Mucosa of gallbladder (tissue), 1 donor: ENCODE data around the gene SNX7. TPM values are rescaled to one million over a fixed set of nuclear protein-coding genes. Genes with fewer than 3 reads are reported as not detected.
A peak's percentile ranks its signal among the peaks of the same experiment; 100 is the strongest.

Experiments
- DNase-seq: peaks from one replicate; pipeline ENCODE4 v3.0.0-alpha.2; 2020; ENCODE audit warnings: low spot score
- total RNA-seq: library from RNA; stranded (reverse); gene quantifications from one replicate; pipeline ENCODE4 v1.2.1, GENCODE V29; 2021
- donor health status: DM: no; HTN: no; CAD: no.

Gene SNX7
- total RNA-seq, 1 donor from 2014 or later: 27.7 TPM

DNA sequence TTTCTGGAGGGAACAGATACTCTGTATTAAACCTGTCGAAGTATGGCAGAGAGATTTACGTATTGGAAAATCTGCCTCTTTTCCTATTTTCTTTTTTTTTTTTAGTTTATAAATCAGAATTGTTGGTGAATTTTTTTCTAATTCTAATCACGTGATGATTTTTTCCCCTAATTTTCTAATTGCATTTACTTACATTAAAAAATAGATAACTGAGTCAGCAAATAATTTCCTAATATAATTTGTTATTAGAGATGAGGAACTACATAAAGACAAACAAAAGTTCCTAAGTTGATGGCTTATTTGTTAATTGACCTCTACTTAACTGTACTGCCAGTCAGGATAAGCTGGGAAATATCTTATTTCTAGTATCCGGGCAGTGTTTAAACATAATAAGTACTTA is 34.6 kb downstream of the SNX7 start:
- DNase-seq: no peak

DNA sequence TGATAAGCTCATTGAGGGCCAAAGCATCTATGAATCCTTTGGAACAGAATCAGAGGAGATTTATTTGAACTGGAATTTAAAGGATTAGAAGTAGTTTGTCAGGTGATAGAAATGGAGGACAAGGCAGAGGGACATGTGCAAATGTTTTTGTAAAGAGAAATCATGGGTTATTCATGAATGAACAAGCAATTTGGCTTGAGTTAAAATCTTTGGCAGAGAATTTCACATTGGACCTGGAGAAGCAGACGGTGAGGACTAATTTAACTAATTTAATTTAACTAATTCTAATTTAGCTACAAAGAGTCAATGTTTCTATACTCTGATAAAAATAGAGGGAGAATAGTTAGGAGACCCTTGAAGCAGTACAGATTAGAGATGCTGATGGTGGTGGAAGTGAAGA is 36.3 kb downstream of the SNX7 start:
- no peak for DNase-seq

DNA sequence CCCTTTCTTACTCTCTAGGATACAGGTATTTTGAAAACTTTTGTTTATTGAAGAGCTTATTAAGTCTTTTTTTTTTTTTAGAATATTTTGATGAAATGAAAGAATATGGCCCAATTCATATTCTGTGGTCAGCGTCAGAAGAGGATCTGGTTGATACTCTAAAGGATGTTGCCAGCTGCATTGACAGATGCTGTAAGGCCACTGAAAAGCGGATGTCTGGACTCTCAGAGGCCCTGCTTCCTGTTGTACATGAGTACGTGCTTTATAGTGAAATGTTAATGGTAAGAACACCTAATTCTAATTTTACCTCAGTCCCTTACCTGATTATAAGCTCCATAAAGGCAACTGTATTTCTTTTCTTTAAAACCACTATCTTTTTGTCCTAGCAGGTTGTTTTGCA is 37.1 kb downstream of the SNX7 start:
- DNase-seq: no peak

DNA sequence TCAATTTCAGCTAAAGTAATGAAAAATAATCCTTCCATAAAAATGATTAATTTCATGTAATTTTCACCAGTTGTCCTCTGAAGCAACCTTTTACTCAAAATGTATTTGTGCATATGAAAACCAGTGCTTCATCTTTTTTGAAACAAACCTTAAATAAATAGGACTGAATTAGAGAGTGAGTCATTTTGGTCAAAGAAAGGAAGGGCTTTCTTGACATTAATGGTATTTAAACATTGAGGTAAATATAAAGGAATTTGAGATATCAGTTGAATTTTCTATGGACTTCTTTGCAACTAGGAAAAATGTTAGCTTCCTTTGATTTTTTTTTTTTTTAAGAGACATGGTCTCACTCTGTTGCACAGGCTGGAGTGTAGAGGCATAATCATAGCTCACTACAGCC is 38.7 kb downstream of the SNX7 start:
- no peak for DNase-seq

DNA sequence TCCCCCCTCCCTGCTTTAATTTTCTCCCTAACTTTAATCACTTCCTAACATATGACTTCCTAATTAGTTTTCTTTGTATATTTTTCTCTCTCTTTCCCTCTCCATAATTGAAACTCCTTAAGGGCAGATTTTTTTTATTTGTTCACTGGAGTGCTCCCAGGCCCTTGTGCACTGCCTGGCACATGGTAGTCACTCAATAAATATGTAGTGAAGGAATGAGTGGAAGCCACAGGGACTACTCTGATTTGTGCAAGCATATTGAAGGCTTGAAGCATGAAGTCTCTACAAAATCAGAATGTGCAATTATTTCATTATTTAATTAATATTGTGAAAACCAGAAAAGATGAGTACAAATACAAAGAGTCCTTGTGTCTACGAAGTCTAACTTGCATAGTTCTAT is 41.5 kb downstream of the SNX7 start:
- no peak for DNase-seq

DNA sequence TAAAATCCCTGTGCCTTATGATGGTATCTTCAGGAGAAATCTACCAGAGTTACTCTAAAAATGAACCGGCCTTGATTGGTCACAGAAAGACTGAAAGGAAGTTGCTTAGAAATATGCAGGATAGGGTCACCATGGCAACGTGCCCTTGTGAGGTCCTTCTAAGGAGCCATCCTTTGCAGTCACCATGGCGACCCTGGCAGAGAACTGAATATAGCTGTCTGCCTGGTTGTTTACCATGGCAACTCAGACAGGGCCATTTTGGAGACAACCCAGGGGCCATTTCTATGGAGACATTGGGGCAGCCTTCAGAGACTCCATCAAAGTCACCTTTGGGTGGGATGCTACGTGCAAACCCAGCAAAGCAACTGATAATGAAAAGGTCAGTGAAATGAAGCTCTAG is 43.0 kb downstream of the SNX7 start:
- DNase-seq: no peak

DNA sequence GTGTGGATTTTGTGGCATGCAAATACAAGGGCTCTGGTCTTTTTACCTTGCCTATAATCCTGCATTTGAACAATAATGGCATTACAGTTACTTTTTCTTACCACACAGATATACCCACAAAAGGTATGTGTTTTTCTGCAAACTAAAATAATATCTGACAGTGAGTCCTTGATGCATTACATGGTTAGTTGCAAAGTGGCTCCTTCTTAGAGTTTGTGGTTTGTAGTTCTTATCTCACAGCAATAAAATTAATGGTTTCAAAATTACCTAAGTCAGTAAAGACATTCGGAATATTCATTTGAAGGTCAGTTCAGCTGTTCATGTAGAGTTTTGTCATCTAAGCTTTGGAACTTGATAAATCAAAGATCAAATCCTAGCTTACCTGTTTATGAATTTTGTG is 43.5 kb downstream of the SNX7 start:
- DNase-seq: no peak

DNA sequence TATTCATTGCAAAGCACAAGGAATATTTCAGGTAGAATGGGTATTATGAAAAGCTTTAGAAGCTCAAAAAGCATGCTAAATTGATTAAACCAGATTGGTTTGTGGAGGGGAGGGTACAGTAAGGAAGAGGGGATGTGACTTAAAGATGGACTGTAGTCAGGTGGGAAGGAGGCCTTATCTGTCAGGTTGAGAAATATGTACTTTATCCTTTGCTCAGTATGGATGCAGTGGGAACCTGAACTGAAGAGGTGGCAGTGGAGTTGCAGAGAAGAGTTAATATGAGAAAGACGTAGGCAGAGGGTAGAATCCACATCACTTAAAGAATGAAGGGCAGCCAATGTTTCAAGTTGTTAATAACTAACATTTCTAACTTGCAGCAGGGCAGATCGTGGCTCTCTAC is 44.1 kb downstream of the SNX7 start:
- no peak for DNase-seq

DNA sequence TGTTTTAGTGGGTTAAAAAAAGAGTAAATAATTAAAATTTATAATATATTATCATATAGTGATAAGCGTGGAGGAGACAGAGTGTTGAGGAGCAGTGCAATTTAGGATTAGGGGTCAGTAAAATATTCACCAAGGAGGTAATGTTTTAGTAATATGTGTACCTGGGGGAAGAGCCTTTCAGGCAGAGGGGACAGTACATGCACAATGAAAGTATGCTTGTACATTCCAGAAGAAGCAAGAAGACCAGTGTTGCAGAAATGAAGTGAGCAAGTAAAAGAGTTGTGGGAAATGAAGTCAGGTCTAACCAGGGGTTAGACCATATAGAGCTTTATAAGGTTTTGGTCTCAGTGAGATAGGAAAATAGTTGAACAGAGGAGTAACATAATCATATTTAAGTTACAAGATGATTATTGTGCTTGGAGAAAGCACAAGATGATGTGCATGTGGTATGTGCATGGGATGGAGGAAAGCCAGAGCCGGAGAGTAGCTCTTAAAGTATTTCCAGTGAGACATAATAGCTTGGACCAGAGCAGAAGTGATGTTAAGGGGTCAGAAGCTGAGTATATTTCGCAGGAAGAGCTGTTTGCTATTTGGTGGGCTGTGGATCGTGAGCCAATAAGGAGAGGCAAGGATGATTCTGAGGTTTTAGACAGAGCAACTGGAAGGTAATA is 44.8 kb downstream of the SNX7 start:
- no peak for DNase-seq

DNA sequence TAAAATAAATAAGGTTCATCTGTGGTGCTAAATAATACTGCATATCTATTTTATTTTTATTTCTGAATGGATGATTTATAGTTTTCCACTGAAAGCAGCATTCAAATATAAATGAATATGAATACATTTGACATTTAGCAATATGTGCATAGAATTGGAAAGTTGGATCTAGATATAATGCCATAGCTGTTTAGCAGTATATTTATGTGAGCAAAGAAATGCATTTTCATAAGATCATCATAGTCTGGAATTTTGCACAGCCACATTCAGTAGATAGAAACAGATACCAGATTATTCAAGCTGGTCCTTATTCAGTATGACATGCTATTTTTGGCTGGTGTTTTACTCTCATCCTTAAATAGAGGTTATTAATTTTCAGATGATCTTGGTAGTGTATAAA is 46.0 kb downstream of the SNX7 start:
- no peak for DNase-seq

DNA sequence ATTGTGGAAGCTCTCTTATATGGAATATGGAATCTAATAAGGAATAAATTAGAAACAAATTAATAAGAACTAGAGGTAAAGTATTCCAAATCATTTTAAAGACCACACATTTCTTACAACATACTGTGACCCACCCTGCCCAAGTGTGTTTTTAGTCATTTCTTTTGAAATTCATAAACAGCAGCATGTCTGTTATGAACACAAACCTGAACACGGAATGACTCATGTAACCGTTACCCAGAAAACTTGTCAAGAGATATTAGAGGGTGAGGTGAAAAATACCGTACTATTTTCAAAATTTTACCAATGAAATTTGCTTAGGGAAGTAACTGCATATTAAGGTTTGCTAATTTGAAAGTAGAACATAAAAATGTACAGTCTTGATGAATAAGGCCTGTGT is 48.4 kb downstream of the SNX7 start:
- DNase-seq: no peak

DNA sequence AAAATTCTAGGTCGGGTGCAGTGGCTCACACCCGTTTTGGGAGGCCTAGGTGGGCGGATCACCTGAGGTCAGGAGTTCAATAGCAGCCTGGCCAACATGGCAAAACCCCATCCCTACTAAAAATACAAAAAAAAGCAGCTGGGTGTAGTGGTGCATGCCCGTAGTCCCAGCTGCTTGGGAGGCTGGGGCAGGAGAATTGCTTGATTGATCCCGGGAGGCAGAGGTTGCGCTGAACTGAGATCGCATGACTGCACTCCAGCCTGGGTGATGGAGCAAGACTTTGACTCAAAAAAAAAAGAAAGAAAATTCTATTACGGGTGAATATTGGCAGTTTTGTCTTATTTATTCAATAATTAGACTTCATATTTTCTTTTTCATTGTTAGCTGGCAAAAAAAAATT is 62.1 kb downstream of the SNX7 start:
- no peak for DNase-seq

DNA sequence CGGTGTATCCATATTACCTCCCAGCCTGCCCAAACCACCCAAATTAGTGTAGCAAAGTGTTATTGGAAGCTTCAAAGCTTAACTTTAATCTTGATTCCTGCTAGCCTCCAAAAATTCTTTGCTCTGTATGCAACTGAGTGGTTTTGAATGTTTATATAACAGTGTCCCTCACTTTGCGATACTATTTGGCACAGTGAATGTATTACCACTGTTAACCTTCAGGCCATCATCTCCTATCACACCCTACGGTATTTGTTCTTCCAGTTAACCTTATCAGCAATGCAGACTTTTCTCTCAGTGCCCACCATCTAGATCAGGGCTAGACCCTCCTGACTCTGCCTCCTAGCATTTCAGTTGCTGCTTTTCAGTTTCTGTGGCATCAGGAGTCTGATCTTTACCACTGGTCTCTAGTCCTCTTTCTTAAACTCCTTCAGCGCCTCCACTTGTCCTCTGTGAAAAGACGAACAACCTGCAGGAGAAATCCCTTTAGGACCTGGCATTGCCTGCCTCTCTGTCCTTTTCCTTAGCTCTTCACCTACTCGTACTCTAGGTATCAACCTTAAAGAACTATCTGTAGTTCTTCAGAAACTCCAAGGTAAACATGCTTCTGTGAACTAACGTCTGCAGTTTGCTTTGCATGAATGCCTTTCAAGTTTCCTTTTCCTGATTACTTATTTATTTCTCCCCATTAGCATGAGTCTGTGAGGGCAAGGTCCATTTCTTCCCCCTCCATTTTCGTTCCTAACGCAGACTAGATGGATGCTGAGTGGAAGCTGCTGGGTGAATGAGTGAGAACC is 71.7 kb downstream of the SNX7 start:
- DNase-seq: peak; percentile 34

DNA sequence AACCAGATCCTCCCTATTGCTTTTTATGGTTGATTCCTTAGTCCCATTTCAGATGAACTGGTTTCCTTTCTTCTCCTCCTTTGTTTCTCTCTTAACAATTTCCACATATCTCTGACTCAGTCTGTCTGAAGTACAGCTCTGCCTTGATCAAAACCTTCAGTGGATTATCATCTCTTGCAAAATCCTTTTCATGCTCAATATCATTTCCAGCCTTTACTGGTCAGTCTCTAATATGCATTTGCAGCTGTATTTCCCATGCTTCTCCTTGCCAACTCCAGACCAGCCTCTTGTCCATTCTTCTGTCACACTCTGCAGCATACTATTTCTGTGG is 72.2 kb downstream of the SNX7 start:
- DNase-seq: no peak

DNA sequence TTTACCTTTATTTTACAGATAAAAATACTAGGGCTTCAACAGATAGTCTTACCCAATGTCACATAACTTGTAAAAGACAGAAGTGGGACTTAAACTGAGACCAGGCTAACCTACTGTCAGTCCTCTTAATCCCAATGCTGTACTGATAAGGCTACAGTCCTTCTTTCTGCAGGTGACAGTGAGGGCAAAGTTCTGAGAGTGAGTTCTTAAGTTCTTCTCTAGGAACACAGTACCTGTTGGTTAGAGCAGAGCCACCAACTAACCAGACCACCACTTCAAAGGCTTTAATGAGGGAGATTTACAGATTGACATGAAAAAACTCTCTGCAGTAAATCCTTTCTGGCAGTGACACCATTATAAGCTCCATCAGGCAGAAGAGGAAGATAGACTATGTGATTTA is 74.2 kb downstream of the SNX7 start:
- no peak for DNase-seq

DNA sequence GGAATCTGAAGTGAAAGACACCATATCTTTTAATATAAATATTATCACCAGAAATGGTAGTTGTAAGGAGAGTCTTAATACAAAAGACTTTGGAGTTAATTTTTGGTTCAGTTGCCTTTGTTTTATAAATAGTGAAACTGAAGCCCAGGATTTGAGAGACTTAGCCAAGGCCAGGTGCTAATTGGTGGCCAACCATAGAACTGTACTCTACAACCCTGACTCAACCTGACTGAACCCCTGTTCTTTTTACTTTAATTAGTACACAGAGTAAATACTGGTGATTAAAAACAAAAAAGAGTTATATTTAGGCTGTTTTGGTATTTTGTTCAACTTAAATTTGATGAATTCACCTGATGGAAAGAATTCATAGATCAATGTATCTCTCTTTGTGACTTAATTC is 76.3 kb downstream of the SNX7 start:
- DNase-seq: no peak

DNA sequence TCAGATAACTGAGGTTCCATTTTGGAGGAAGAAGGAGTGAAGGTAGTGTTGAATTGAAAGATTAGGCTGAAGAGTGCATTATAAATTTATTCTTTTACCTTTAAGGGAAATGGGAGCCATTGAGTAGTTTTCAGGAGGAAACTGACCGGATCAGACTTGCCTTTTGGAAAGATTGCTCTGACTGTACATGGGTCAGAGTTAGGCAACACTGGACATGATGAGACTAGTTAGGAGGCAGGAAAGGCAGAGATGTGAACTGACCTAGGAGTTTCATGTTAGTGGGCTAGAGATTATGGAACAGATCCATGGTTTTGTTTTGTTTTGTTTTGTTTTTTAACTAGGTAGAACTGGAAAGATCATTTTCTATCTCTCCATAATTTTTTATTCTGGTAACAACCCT is 78.2 kb downstream of the SNX7 start:
- DNase-seq: no peak

DNA sequence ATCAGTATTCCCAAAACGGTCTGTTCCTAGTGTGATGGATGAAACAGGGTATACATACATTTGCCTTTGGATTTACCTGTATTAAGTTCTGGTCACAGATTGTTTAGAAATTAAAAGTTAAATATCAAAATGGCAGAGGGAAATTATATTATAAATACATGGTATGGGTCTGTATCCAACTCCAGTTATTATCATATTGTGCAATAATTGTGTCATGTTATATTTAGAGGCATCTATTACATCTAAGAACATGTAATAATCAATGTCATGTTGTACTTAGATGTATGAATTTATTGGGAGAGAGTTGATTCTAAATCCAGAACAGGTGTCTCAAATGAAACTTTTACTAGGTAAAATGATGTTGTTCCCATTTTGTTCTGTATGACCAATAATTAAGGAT is 79.6 kb downstream of the SNX7 start:
- DNase-seq: no peak

DNA sequence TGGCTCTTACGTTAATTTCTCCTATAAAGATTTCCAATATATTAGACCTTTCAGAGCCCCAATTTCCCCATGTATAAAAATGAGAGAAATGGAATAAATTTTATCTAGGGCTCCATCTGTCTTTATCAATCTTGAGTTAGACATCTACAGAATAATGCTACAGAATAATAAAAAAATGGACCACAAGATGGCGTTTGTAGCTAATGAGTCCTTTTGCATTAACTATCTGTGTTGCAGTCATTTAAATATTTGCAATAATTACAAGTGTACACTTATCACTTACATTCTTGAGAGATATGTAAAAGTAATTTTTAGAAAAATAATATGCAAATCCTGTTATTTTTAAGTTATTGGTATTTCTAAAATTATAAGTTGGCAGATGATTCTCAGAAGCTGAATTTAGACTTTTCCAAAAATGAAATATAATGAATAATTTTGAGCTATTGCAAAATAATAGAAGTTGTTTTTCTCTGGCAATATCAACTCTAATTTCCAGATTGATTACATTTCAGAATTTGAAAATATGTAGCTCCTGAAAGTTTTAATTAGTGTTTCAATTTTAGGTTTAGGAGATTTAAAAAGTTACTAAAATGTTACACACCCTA is 87.7 kb downstream of the SNX7 start:
- DNase-seq: no peak

DNA sequence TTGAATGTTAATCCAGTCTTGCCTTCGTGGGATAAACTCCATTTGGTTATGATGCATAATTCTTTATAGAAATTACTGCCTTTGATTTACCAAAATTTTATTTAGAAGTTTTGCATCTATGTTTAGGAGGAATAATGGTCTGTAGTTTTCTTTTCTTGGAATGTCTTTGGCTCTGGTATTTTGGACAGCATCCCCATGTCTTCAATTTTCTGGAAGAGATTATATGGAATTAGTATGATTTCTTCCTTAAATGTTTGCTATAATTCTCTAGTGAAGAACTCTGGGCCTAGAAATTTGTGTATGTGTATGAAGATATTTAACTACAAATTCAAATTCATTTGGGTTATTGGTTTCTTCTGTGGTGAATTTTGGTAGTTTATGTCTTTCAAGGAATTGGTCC is 92.7 kb downstream of the SNX7 start:
- DNase-seq: no peak

DNA sequence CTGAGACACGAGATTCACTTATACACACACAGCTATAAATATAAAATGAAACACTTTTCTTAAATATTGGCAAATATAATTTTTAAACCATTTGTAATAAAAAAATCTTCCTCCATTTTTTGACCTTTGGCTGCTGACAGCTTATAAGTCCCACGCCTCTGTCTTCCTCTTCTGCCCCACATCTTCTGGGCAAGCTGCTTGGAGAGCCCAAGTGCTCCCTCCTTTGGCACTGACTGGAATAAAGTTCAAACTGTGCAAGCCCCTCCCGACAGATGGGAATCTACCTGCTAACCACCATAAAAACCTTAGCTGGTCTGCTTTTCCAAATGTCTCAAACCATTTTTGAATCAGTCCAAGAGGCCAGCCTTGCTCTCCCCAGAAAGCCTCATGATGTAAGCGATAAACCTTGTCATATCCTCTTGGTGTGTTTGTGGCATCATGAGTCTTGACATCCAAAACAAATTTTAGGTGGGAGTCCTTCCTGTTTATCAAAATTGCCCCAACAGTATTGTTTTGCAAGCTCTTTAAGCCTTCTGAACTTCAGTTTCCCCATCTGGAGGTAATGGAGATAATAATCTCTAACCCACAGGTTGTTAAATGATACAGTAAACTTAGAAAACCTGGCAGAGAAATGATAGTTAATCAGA is 99.8 kb downstream of the SNX7 start:
- DNase-seq: no peak

DNA sequence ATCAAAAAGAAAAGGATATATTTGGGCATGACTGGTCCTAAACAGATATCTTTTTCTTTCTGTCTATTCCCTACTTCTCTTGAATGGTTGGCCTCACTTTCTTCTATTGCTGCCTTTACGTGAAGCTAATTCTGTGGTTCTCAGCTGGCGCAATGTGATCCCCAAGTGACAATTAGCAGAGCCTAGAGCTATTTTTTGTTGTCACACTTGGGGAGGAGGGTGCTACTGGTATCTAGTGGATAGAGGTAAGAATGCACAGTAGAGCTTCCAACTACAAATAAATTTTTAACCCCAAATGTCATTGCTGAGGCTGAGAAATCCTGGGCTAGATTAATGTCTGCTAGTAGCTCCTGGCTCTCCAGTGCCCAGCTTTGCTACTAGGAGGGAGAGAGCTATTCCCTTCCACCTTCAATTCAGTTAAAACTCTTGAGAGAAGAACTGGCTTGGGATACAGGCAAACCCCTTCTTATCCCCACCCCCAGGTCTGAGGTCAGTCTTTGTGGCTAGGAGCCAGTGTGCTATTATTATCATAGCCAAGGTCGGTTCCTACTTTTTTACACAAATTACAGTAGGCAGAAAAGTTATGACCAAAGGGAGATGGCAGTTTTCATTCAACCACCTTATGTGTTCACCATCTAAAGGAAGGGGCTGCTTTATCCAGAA is 102.1 kb downstream of the SNX7 start:
- no peak for DNase-seq
